ENCODE data around the gene SCAPER.

GRCh38 chr15:76401285-76401684, 503.9 kb downstream of the SCAPER start:
- no peak for TF ChIP-seq POLR2A (IDR thresholded peaks at IDR 0.05)
- no peak for TF ChIP-seq EP300 (IDR thresholded peaks at IDR 0.05)
